HG03064 (cell line): ENCODE results near the gene CST2.
"Not testable (repeated sequence)": the region's sequence is repeated elsewhere in the genome, so short reads cannot be mapped to it uniquely, and the experiment has no call there.

Experiments used
- ATAC-seq: cut with Tn5 transposase; IDR thresholded peaks from one replicate; pipeline ENCODE4 v1.9.1; 2021; ENCODE audit warnings: low read depth; ENCODE audit not compliant: unreplicated experiment

CST2 gene

DNA sequence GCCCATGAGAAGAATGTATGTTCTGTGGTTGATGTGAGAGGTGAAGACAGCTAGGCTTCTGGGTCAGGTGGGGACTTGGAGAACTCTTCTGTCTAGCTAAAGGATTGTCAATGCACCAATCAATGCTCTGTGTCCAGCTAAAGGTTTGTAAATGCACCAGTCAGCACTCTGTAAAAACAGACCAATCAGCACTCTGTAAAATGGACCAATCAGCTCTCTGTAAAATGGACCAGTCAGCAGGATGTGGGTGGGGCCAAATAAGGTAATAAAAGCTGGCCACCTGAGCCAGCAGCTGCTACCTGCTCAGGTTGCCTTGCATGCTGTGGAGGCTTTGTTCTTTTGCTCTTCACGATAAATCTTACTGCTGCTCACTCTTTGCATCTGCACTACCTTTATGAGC lies 15.0 kb downstream of the CST2 start:
- ATAC-seq, result not testable (repeated sequence)

DNA sequence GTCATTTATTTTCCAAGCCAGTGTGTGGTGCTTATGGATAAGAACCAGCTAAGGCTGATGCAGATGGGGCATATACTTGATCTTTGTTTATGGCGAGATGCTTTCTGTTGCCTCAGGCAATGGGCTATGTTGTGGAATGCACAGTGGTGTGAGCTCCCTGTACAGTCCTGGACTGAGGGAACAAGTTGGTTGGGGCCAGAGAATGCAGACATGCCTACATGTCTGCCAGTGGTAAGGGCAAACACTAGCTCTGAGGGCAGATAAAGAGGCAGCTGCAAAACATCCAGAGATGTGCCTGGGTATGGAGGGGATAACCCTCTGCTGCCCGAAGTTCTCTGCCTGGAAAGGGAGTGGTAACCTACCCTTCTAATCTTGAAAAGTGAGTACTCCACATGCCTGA lies 16.2 kb downstream of the CST2 start:
- ATAC-seq, result not testable (repeated sequence)

DNA sequence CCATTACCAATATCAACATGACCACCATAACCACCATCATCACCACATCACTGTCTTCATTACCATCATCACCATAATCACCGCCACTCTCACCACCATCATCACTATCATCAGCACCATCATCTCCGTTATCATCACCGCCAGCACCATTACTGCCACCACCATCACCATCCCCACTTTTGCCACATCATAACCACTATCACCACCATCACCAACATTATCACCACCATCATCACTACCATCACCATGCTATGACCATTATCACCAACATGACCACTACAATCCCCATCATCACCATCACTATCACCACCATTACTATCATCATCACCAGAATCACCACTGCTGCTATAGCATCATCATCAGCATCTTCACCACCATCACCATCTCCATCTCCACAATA lies 25.7 kb downstream of the CST2 start:
- no peak for ATAC-seq

DNA sequence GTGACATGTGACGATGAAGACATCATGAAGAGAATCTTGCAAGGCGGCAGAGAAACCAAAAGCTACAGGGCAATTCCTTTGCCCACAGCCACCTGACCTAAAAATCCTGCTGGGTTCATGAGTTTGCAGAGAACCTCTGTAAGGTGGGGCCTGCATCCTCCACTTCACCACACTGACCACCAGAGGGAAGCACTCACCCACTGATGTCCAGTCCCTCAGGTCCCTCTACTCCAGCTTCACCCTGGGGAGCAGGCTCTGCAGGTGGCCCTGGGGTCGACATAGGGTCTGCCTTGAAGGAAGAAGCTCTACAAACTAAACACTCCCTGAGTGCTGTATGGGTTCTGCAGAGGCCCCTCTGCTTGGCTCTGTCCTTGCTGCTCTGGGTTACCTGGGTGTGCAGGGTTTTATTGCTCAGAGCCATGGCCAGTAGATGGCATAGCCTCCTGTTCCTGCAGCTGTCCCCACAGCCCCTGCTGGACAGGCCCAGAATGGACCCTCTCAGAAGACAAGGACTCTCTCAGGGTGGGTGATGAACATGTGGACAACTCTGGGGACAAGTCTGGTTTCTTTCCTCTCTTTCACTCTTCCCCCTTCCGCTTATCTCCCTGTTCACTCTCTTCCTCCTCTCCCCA lies 27.2 kb downstream of the CST2 start:
- ATAC-seq, result not testable (repeated sequence)

DNA sequence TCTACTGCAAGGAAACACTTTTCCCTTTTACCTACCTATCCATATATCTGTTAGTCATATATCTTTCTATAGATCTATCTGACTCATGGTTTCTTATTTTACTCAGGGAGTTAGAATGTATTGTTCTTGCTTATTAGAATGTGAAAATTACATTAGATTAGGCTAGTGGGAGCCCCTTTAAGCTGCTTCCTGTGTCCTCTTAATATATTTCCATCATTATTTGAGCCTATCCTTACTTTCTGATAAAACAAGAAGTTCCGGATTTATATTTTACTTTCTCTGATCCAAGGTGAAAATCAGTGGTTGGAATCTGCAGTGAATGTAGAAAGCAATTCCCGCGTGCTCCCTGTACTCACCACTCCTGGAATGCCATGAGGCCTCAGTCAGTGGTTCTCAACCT lies 31.0 kb downstream of the CST2 start:
- no peak for ATAC-seq

DNA sequence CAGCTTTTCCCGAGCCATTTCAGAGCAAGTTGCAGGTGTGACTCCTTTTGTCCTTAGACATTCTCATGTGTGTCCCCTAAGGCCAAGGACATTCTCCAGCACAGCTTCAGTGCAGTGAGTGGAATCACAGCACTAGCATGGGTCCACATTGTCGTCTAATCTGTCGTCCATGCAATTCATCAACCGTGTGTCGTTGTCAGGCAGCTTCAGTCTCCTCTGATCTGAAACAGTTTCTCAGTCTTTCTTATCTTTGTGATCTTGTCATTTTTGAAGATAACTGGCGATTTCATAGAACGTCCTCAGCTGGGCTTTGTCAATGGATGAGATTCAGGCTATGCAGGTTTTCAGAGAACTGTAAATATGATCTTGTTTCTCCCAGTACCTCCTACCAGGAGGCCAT lies 31.7 kb downstream of the CST2 start:
- no peak for ATAC-seq

DNA sequence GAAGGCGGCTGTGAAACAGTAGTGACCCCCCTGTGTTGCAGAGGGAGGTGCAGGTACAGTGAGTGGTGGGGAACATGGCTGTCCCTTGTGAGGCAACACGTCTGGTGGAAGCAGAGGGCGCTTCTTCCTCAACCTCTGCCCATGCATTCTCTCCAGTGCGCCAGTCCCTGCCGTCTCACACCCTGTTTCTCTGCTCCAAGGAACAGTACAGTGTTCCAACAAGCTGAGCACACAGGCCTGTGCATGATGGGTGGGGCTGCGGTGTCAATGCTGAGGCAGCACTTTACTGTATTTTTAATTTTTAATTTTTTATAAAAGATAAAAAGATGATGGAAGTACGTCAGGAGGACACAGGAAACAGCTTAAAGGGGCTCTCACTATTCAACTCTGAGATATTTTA lies 32.5 kb downstream of the CST2 start:
- ATAC-seq, result no peak

DNA sequence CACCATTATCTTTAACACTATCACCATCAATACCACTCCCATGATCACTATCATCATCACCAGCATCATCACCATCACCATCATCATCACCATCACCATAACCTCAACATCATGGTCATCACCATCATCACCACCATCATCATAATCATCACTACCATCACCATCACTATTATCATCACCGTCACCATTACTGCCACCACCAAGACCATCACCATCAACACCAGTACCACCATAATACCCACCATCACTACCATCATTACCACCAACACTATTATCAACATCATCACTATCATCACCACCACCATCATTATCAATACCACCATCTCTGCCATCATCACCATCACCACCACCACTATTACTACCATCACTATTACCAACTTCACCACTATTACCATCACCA lies 43.1 kb downstream of the CST2 start:
- no peak for ATAC-seq

DNA sequence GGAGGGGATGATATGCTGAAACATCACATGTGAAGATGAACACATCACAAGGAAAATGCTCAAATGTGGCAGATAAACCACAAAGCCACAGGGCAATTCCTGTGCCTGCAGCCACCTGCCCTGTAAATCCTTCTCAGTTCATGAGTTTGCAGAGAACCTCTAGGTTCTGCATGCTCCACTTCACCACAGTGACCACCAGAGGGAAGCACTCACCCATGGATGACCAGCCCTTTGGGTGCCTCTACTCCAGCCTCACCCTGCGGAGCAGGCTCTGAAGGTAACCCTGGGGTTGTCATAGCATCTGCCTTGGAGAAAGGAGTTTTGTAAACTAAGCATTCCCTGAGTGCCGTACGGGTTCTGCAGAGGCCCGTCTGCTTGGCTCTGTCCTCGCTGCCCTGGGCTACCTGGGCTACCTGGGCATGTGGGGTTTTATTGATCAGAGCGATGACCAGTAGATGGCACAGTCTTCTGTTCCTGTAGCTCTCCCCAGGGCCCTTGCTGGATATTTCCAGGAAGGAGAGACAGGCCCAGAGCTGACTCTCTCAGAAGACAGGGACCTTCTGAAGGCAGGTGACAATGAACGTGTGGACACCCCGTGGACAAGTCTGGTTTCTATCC lies 44.1 kb downstream of the CST2 start:
- ATAC-seq, result no peak

DNA sequence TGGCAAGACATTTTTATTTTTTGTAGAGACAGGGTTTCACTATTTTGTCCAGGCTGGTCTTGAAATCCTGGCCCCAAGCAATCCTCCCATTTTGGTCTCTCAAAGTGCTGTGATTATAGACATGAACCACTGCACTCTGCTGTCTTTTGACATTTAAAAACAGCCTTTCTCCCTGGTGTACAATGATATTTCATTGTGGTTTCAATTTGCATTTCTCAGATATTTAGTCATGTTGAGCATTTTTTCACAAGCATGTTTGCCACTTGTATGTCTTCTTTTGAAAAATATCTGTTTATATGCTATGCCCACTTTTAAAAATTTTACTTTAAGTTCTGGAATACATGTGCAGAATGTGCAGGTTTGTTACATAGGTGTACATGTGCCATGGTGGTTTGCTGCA lies 47.9 kb downstream of the CST2 start:
- ATAC-seq, result not testable (repeated sequence)

DNA sequence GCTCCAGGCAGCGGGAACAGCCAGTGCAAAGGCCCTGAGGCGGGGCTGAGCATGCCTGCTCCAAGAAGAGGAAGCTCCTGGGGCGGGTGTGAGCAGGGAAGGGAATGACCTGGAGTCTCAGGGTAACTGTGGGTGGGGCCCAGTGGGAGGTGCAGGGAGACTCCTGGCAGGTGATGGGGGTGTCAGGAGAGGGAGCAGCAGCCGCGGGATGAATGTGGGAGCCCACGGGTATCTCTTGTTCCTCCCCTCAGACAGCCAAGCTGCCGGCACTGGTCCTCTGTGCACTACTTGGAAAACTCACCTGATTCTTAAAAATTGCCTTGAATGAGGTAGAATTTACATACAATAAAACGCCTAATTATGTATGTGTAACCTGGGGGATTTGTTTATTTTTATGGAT lies 49.1 kb downstream of the CST2 start:
- not testable (repeated sequence) for ATAC-seq

DNA sequence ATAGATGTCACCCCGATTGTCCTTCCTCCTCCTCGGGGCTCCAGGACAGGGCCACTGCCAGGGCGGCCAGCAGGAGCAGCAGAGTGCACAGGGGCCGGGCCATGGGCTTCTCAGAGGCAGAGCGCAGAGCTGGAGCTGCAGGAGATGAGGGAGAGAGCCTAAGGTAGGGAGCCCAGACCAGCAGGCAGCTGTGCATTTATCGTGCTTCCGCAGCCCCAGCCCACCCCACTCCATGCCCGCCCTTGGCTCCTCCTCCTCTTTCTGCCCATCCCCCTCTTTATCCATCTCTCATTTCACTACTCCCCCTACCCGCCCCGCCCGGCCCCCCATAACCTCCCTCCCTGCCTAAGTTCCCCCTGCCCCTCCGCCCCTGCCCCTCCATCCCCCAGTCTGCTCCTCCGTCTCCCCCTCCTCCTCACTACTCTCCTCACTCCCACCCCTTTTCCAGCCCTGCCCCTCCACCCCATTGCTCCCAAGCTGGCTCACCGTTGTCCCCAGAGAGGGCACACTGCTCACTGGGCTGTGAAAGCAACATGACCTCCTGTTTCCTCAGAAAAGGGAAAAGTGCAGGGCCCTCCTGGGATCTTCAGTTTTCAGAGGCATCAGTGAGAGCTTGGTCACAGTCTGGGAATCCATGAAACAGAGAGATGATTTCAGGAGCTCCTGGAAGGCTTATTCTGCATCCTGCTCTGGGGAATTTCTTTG lies 50.3 kb downstream of the CST2 start:
- no peak for ATAC-seq

DNA sequence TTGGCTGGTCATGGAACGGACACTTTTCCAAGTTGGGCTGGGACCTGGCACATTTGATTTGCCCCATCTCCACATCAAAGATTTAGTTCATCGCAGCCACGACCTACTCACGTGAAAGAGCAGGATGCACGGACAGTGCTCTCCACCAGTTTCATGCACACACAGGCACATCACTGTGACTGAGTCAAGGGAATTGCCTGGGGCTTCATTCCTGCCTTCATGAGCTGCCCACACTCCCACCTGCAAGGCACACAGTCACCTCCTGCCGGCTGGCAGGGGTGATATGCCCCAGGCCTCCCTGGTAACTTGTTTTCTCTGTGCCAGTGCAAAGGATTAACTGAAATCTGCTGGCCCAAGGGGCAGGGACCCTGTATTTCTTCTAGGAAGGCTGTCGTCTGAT lies 52.4 kb downstream of the CST2 start:
- no peak for ATAC-seq
